ENCODE measurements around the gene CYS1.
"Not testable (repeated sequence)": the region's sequence is repeated elsewhere in the genome, so short reads cannot be mapped to it uniquely, and the experiment has no call there.

Gene CYS1

DNA sequence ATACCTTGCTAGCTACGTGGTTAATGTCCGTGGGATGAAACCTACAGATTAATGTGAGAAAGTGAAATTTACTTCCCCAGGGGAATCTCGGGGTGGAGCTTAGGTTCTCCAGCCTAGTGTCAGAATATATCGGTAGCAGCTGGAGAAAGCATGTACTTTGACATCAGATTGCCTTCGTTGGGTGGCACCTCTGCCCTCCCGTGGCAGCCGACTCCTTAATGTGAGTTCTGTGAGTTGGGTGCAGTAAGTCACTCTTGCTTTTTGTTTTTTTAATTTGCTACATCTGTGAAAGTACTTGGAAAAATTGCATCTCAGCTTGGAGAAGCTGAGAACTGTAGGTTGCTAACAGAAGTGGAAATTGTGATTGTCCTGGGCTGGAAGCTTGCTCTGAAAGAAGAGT is 33.3 kb downstream of the CYS1 start:
- DNase-seq (ENCODE audit: low read depth): no peak

DNA sequence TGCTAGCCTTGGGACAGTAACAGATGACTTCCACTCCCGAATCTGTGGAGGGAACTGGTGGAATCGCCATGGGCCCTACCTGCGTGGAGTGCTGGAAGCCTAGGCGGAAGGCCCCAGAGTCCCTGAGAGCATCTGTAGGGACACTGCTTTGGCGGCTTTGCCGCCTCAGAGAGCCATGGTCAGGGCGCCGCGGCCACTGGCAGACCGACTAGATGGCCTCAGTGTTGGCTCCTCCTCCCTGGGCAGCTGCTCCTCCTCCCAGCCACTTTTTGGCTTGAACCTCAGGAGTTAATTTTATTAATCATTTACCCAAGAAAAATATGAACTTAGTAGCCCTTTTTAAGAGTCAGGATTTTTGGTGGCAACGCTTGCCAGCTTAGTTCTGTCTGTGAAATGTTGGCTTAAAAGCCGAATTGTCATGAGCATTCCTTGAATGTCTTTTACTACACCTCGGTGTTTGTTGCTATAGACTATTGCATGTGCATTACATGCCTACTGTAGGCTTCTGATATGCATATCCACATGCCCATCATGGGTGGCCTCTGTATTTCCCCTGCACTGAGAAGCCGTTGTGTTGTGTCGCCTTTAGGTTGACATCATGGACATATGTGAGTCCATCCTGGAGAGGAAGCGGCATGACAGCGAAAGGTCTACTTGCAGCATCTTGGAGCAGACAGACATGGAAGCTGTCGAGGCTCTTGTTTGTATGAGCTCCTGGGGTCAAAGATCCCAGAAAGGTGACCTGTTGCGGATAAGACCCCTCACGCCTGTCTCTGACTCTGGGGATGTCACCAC is 34.5 kb downstream of the CYS1 start:
- no peak for DNase-seq (ENCODE audit: low read depth)

DNA sequence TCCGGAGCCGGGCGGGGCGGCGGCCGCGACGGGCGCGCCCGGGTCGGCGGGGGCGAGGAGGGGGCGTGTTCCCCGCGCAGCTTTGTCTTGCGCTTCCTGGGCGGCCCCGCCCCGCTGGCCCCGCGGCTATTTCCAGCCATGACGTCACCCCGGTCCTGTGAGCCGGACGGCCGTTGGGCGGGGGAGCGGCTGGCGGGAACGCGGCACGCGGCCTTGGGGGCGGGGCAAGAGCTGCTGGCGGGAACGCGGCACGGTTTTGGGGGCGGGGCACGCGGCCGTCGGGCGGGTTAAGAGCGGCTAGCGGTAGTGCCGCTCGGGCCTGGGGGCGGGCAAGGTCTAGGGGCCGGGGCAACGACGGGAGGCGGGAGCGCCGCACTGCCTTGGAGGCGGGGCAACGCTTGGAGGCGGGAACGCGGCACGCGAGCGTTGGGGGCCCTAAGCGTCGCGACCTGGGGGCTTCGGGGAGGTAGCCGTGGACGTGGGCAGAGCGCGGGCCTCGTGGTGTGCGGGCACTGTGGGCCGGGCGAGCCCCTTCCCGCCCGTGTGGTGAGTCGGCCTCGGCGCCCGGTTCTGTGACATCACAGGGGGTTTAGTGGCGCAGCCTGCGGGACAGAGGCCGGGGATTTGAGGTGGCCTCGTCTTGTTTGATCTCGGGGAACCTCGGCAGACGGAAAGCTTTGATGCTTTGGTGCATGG is 36.2 kb downstream of the CYS1 start:
- DNase-seq (ENCODE audit: low read depth): no peak

DNA sequence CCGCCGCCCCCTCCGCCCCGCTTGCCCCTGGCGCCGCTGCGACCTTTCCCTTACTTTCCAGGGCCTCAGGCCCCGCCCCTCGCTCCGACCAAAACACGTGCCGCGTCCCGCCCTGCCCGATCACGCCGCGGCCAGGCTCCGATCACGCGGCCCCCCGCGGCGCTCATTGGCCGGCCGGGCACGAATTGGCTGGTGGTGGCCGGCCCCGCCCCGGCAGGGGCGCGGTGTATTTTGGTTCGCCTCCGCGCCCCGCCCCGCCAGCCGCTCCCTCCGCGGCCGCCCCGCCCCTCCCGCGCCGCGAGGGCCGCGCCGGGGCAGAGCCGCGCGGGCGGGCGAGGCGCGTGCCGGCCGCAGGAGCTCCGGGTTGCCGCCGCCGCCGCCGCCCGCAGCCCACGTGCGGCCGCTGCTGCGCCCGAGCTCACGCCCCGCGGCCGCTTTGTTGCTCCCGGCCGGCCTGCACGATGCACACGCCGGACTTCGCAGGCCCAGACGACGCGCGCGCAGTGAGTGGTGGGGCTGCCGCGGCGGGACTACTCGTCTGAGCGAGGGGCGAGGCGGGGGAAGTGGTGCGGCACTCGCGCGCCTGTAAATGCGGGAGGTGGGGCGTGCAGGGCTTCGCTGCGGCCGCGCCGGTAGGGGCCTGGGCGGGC is 36.8 kb downstream of the CYS1 start, which contains the start of gene KLF11:
Gene KLF11 (plus strand): TSS at position 295 of the 650 bp plus-strand sequence. CDS start 167 bp downstream, at position 462.
- DNase-seq (ENCODE audit: low read depth): no peak

DNA sequence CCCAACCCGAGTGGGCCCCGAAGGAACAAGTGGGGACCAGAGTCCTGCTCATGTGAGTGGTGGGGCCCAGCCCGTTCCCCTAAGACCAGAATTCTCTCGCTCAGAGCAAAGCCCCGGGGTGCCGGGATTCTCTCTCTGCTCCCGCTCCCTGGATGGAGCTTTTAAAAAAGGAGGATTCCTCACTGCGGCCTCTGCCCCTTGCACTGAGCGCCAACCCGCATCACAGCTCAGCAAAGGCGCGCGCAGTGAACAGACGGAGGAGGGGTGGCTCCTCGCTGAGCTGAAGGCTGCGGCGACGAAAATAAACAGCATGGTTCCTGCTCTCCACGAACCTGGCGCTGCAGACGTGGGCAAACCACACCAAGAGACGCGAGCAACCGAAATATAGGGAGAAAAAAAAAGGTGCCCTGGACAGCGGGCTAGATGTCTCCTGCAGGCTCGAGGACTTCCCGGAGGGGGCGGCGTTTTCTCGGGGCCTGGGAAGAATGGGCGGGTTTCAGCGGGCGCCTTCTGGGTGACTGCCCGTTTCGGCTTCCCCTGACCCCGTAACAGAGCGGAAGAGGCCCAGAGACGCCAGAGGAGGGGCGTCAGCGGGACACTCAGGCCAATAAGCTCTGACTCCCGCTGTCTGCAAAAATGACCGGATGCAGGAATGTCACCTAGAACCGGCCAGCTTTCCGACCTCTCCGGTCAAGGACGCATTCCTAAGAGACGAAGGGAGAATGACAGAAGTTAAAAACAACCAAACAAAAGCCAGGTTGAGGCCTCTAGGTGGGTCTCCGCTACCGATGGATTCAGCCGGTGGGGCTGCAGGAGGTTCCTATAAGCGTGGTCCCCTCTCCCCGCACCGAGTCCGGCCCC is 37.7 kb downstream of the CYS1 start:
- no peak for DNase-seq (ENCODE audit: low read depth)

DNA sequence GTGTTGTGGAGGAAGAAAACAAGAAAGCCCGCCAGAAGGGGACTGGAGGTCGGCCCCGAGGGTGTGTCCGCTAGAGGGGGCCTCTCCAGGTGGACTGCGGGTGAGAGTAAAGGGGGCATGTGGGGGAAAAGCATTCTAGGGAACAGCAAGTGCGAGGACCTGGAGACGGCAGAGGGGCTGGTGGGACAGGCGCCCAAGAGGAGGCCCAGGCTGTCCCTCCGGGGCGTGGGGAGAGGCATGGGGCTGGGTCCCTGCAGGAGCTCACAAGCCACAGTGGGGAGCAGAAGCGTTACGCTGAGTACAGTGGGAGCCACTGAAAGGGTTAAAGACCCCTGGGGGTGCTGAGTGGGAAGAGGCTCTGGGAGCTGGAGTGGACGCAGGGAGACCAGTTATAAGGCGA is 38.5 kb downstream of the CYS1 start:
- no peak for DNase-seq (ENCODE audit: low read depth)

DNA sequence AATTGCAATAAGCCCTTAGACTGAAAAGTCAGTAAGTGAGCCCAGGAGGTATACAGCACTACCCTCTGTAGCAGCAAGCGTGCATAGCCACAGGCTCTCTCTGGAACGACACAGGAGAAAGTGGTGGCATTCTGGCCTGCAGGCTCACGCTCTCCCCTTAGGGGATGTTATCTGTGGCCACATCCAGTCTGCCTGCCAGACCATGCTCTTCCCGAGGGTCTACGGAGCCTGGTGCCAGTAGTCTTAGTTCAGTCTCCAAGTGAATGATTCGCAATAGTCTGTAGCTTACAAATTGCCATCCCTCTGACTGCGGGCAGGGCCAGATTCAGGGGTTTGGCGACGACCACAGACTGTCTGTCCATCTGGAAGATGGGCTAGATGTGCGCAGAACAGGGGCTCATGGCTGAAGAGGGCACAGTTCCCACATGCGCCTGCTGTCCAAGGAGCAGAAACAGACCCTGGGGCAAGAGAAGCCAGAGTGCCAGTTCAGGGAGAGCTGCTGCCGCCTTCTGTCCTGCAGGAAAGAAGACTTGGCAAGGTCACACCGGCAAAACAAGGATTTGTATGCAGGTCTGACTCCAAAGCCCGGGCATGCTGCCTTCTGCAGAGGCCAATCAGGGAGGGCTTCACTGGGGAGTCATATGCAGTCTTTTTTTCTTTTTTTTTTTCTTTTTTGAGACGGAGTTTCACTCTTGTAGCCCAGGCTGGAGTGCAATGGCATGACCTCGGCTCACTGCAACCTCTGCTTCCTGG is 40.4 kb downstream of the CYS1 start:
- no peak for DNase-seq (ENCODE audit: low read depth)

DNA sequence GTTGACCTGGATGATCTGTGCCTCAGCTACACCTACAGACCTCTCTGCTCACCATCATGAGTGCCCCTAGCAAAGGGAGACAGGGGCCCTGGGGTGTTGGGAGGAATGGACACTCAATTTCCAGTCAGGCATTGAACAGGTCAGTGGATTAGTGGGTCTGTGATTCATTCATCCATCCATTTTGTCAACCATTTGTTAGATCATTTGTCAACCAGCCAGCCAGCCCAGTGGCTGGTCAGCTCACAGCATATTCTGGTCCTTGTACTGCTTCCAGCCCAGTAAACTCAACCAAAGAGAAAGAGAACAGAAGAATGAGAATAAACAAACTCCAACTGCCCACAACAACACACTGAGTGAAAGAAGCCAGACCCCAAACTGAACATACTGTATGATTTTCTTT is 41.5 kb downstream of the CYS1 start:
- DNase-seq (ENCODE audit: low read depth): no peak

DNA sequence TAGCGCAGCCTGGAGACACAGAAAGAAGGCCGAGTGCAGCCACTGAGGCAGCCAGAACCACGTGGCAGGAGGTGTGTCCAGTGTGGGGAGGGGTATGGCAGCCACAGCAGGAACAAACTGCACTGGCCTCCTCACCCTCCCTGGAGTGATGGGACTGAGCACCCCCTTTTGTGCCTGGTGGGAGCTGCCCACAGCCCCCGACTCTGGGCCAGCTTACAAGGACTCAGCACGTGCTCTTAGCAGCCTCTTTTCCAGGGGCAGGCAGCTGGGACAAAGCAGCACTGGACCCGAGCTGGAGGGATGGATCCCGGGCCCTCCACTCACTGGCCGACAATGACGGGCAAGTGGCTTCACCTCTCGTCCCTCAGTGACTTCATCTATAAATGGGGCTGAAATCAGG is 42.1 kb downstream of the CYS1 start:
- DNase-seq (ENCODE audit: low read depth): no peak

DNA sequence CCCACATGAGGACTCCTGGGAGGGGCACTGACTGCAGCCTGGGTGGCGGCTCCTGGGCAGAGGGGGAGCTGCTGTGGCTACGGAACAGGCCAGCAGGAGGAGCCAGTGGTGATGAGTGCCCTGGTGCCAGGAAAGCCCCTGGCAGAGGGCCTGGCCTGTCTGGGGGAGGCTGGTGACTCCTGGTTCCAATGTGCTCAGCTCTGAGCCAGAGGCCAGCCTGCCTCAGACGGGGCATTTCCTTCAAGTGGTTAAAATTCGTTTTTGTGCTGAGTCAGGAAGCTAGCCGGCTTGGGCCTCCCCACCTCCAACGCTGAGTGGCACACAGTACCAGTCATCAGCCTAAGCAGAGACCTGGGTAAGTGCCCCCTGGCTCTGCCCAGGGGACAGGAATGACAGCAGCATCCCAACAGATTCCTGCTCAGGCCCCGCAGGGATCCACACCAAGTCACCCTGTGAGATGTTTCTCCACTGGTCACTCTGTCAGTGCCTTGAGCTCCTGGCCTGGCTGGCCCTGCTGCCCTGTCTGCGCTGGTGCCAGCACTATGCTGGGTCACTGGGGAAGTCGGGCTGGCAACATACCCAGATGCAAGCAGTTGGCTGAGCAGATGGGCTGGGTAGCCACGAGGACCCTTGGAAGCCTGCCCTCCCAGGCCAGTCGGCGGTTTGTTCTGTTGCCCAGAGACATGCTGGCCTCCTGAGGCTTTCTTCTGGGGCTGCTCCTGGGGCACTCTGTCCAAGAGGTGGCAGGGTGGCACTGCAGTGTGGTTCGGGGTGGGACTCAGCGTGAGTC is 43.9 kb downstream of the CYS1 start:
- DNase-seq (ENCODE audit: low read depth): no peak

DNA sequence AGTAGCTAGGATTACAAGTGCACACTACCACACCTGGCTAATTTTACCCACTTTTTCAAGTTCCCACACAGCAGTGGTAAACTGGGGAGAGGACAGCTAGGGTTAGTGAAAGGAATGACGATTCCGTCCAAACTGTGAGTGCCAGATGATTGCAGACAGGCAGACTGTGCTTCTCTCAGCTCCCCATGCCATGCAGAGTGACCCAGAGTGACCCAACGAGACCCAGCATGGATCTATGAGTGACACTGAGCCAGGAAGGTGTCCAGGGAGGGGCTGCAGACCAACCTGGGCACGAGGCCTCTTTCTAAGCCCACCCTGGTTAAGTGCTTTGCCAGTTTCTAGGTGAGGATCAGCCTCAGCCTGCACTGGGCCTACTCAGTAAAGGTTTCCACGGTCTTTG is 44.6 kb downstream of the CYS1 start:
- no peak for DNase-seq (ENCODE audit: low read depth)

DNA sequence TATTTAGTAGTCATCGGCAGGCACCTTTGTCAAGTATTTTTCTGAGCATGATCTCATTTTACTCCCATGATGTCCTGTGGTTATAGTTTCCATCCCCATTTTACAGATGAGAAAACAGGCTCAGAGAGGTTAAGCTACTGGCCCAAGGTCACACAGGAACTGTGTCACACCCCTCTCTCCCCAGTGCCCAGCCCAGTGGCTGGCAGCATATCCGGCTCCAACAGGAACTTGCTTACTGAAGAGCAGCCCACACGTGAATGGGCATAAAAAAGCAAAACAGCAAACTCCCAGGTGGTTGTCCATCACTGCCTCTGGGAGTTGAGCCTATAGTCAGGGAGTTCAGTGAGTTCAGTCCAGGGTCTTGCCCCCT is 45.2 kb downstream of the CYS1 start:
- DNase-seq (ENCODE audit: low read depth): no peak

DNA sequence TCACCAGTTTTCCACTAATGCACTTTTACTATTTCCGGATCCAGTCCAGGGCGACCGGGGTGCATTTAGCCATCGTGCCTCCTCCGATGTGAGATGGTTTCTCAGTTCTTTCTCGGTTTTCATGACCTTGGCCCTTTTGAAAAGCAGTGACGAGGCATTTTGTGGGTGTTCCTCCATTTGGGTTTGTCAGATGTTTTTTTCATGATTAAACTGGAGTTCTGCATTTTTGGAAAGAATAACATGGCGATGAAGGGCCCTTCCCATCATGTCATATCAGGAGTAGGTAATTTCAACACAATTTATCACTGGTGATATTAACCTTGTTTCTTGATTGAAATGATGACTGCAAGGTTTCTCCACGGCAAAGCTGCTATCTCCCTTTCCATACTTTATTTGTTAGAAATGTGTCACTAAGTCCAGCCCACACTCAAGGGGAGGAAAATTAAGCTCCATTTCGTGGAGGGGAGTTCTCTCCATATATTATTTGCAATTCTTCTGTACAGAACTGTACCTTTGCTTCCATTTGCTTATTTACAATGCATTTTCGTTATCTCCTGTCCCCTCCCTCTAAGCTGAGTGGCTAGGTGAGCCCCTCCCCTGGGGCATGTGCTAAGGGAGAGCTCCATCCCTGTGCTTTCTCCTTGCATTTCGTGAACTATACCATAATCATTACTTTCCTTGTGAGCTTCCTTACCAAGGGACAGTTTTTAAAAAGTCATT is 45.7 kb downstream of the CYS1 start:
- no peak for DNase-seq (ENCODE audit: low read depth)

DNA sequence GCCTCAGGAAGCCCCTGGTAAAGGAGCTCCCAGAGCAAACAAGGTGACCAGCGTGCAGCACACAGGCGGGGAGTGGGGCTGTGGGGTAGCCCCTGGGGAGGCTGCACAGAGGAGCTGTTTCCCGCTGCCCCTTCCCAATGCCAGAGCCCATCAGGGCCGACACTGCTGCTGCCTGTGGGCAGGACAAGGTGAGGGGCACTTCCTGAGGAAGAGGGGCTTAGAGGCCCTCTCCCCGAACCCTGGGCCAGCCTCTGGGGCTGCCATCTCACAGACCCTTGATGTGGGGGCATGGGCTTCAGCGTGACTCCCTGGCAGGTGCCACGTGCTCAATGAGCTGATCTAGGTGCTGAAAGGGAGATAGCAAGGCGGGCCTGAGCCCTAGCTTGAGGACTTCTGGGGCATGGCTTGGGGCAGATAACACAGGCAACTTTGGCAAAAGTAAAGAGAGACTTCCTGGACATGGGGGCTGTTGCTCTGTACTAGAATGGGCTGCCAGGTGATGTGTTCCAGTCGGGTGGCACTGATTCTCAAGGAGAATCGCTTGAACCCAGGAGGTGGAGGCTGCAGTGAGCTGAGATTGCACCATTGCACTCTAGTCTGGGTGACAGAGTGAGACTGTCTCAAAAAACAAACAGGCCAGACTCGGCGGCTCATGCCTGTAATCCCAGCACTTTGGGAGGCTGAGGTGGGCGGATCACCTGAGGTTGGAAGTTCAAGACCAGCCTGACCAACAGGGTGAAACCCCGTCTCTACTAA is 46.8 kb downstream of the CYS1 start:
- DNase-seq (ENCODE audit: low read depth): no peak

DNA sequence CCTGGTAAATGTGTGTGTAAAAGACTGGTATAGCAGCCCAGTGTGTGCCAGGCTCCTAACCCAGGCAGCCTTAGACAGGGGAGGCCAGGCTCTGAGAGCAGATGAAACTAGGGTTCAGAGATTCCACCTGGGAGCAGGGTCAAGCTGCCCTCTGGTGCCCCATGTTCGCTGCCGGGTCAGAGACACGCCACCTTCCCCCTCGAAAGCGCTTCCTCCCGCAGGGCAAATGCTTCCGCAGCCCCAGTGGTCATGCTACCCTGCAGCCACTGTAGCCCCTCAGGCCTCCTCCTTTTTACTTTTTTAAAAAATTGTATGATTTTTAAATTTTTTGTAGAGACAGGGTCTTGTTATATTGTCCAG is 47.5 kb downstream of the CYS1 start:
- no peak for DNase-seq (ENCODE audit: low read depth)

DNA sequence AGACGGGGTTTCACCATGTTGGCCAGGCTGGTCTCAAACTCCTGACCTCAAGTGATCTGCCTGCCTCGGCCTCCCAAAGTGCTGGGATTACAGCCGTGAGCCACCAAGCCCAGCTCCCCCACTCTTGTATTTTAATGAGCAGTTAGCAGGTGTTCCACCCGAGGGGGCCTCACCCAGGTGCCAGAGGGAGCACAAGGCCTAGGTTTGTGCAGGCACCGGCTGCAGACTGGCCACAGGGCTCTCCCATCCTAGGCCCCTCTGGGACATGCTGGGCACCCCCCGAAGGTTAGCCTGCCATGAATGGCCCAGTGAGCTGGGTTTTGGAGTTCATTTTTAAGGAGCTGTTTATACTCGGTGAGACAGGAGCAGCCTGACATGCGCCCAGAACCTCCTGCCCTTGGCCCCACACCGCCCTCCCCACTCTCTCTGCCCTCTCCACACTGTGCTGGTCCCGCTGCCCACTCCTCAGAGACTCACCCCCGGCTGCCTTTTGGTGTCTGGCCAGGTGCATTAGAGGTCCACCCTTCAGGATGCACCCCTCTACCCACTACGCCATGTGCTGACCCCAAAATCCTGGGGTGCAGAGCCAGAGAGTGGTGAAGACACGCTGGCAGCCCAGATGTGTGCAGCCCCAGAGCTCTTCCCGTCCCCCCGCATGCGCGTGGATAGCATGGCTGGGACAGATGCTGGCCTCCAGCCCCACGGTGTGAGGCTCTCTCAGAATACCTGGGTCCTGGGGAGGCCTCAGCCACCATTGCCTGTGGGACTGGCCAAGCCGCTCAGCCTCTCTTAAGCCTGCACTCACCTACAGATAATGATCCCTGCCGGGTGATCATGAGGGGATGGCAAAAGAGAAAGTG is 48.1 kb downstream of the CYS1 start:
- DNase-seq (ENCODE audit: low read depth): no peak

DNA sequence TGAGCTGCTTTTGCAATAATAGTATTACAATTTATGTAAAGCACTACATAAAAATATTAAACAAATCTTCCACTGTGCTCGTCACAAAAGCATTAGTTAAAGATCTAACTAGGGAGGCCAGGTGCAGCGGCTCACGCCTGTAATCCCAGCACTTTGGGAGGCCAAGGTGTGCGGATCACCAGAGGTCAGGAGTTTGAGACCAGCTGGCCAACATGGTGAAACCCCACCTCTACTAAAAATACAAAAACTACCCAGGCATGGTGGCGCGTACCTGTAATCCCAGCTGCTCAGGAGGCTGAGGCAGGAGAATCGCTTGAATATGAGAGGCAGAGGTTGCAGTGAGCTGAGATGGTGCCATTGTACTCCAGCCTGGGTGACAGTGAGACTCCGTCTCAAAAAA is 49.4 kb downstream of the CYS1 start:
- DNase-seq (ENCODE audit: low read depth): not testable (repeated sequence)

DNA sequence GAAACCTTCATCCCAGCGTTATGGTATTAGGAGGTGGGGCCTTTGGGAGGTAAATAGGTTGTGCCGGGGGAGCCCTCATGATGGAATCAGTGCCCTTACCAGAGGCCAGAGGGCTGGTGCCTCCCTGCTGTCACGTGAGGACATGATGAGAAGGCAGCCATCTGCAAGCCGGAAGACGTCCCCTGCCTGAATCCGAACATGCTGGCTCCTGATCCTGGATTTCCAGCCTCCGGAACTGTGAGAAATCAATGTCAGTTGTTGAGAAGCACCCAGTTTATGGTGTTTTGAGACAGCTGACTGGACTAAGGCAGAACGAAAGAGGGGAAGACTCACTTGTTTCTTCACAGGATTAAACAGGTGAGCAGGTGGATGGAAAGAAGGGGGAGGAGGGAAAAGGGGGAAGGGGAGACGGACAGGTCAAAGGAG is 49.9 kb downstream of the CYS1 start:
- no peak for DNase-seq (ENCODE audit: low read depth)
